ENCODE measurements around the gene SATL1. TPM values are rescaled to one million over a fixed set of nuclear protein-coding genes. Genes with fewer than 3 reads are reported as not detected.

SATL1 gene, protein sequence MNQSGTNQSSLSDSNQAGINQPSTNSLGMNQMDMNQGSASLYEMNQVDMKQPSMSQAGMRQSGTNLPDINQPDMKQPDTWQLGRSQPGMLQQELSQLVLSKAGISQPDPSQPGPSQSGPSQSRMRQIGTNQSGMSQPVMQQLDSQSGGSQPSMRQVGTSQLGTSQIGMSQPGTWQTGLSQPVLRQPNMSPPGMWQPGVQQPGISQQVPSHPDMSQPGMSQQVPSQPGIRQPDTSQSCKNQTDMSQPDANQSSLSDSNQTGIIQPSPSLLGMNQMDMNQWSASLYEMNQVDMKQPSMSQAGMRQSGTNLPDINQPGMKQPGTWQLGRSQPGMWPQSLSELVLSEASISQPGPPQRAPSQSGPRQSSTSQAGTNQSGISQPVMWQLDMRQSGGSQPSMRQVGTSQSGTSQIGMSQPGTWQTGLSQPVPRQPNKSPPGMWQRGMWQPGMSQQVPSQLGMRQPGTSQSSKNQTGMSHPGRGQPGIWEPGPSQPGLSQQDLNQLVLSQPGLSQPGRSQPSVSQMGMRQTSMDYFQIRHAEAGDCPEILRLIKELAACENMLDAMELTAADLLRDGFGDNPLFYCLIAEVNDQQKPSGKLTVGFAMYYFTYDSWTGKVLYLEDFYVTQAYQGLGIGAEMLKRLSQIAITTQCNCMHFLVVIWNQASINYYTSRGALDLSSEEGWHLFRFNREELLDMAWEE
- total RNA-seq, result not detected

DNA sequence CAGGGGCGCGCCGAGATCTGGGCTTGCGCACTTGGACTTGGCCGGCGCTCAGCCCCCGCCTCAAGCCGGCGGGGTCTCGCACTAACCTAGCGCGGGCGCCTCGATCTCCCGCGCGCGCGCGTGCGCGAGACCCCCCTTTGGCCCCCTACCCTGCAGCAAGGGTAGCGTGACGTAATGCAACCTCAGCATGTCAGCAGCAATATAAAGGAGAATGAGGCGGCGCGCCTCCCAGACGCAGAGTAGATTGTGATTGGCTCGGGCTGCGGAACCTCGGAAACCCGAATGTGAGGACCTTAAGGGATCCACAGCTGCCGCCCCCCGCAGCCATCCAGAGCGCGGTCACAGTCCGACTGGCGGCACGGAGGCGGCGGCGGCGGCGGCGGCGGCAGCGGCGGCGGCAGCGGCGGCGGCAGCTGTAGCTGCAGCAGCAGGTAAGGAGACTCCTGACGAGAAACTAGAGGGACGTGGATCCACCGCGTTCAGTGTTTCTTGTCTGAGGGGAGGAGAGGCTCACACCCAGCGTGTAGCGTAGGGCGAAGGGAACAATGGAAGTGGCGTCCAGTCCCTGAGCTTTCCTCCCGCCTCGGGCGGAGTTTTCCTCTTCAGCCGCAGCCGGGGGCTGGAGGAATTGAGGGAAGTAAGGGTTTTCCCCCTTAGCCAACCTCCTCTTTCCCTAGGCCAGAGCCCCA is at the start of gene SATL1, which contains the start of gene ZNF711:
TSS of gene SATL1 (minus strand) at position 19 of the 689 bp plus-strand sequence. CDS start 134,811 bp downstream, outside the sequence.
TSS of gene ZNF711 (plus strand) at position 231 of the 689 bp plus-strand sequence. CDS start 3,582 bp downstream, outside the sequence.

Other genes starting within 250 kb of the SATL1 start
- gene APOOL, start 239.9 kb downstream of the SATL1 start, total RNA-seq, result 1 to 10 TPM; 8.3 to 8.7 TPM
- under 1 TPM; 0.33 to 0.34 TPM for gene ZNF711, start 212 bp upstream of the SATL1 start, total RNA-seq
- gene POF1B, start 135.9 kb upstream of the SATL1 start, total RNA-seq, result under 1 TPM in 1 of 2 donors, not detected in 1; under 0.01 TPM